GM23338 (cell line): ENCODE measurements around the gene ZBTB20. TPM values are rescaled to one million over a fixed set of nuclear protein-coding genes. Genes with fewer than 3 reads are reported as not detected.

Experiments
- ATAC-seq: fragments of 200-7000 bp; cut with Tn5 transposase; 3 replicates; pipeline ENCODE4 v1.9.1; 2020
- DNase-seq: peaks from one replicate; pipeline ENCODE4 v3.0.0-alpha.2; 2015; ENCODE audit warnings: low spot score
- H2AFZ ChIP-seq: fragments of 200-600 bp; sonication (generic); 2 replicates; pipeline ENCODE4 v1.8.0; 2016; ENCODE audit warnings: antibody characterized with exemption, mild to moderate bottlenecking, moderate library complexity
- H3F3A ChIP-seq: fragments of 200-600 bp; sonication (generic); replicated peaks from 2 replicates; pipeline ENCODE4 v1.8.0; 2017; ENCODE audit warnings: antibody characterized with exemption, mixed run types, low read depth
- H3K27ac ChIP-seq: fragments of 200-600 bp; sonication (generic); 2 replicates; pipeline ENCODE4 v1.6.1; 2016; ENCODE audit warnings: low read depth
- H3K27me3 ChIP-seq: fragments of 200-600 bp; sonication (generic); 2 replicates; pipeline ENCODE4 v1.8.0; 2016; ENCODE audit warnings: mild to moderate bottlenecking, mixed run types, moderate library complexity; ENCODE audit not compliant: insufficient read depth
- H3K36me3 ChIP-seq: fragments of 200-600 bp; sonication (generic); 2 replicates; pipeline ENCODE4 v1.8.0; 2016; ENCODE audit warnings: mild to moderate bottlenecking; ENCODE audit not compliant: insufficient read depth
- H3K4me1 ChIP-seq: fragments of 200-600 bp; sonication (generic); 2 replicates; pipeline ENCODE4 v1.8.0; 2016; ENCODE audit warnings: mild to moderate bottlenecking, moderate library complexity; ENCODE audit not compliant: insufficient read depth
- H3K4me2 ChIP-seq: fragments of 200-600 bp; sonication (generic); 2 replicates; pipeline ENCODE4 v1.7.1; 2017; ENCODE audit warnings: mixed run types
- H3K4me3 ChIP-seq: fragments of 200-600 bp; sonication (generic); 2 replicates; pipeline ENCODE4 v1.6.1; 2016; ENCODE audit warnings: mixed run types
- H3K79me2 ChIP-seq: fragments of 200-600 bp; sonication (generic); replicated peaks from 2 replicates; pipeline ENCODE4 v1.8.0; 2017; ENCODE audit warnings: mild to moderate bottlenecking; ENCODE audit not compliant: insufficient read depth
- H3K9me2 ChIP-seq: fragments of 200-600 bp; sonication (generic); 2 replicates; pipeline ENCODE4 v1.8.0; 2017; ENCODE audit not compliant: insufficient read depth
- H4K20me1 ChIP-seq: fragments of 200-600 bp; sonication (generic); replicated peaks from 2 replicates; pipeline ENCODE4 v1.8.0; 2017; ENCODE audit warnings: mild to moderate bottlenecking; ENCODE audit not compliant: insufficient read depth
- H3K27ac Mint-ChIP-seq: 2 replicates; pipeline ENCODE4 v1.8.0; 2020; ENCODE audit warnings: inconsistent platforms, mild to moderate bottlenecking, moderate library complexity, mixed read lengths
- H3K27me3 Mint-ChIP-seq: 3 replicates; pipeline ENCODE4 v1.8.0; 2022; ENCODE audit warnings: low read depth, mild to moderate bottlenecking, moderate library complexity, mixed read lengths, inconsistent platforms; ENCODE audit not compliant: insufficient read depth, poor library complexity
- H3K36me3 Mint-ChIP-seq: 3 replicates; pipeline ENCODE4 v1.8.0; 2021; ENCODE audit warnings: low read depth, mild to moderate bottlenecking, inconsistent platforms, moderate library complexity, mixed read lengths
- H3K4me1 Mint-ChIP-seq: 3 replicates; pipeline ENCODE4 v1.8.0; 2020; ENCODE audit warnings: mild to moderate bottlenecking, inconsistent platforms, mixed read lengths
- H3K4me3 Mint-ChIP-seq: 3 replicates; pipeline ENCODE4 v1.8.0; 2021; ENCODE audit warnings: moderate library complexity, mild to moderate bottlenecking, inconsistent platforms, mixed read lengths
- H3K9me3 Mint-ChIP-seq: 3 replicates; pipeline ENCODE4 v1.8.0; 2020; ENCODE audit warnings: moderate library complexity, mild to moderate bottlenecking, inconsistent platforms, mixed read lengths
- CREB1 ChIP-seq: fragments of 250-450 bp; sonication (Bioruptor Pico); IDR thresholded peaks from 2 replicates; pipeline ENCODE4 v1.5.0; 2020; ENCODE audit warnings: low read depth, mild to moderate bottlenecking, moderate library complexity
- CTCF ChIP-seq, 2 experiments: fragments of 200-600 bp in 1 of 2; sonication (generic) in 1 of 2; conservative IDR thresholded peaks; 2 replicates each; pipeline versions ENCODE4 v1.5.1 to v1.6.1; 2016 to 2017; ENCODE audit warnings: antibody characterized with exemption in 2 of 2, low read depth in 2 of 2, mild to moderate bottlenecking in 2 of 2, moderate library complexity in 1 of 2
- EZH2 ChIP-seq: fragments of 200-600 bp; sonication (generic); IDR thresholded peaks from one replicate; pipeline ENCODE4 v1.8.0; 2017; ENCODE audit warnings: antibody characterized with exemption, mild to moderate bottlenecking, low read depth; ENCODE audit not compliant: unreplicated experiment
- EZH2phosphoT487 ChIP-seq: fragments of 200-600 bp; sonication (generic); IDR thresholded peaks from one replicate; pipeline ENCODE4 v1.8.1; 2018; ENCODE audit warnings: antibody characterized with exemption; ENCODE audit not compliant: unreplicated experiment
- JUNB ChIP-seq: IDR thresholded peaks from one replicate; pipeline ENCODE4 v1.6.1; 2016; ENCODE audit warnings: antibody characterized with exemption; ENCODE audit not compliant: unreplicated experiment
- NANOG ChIP-seq: IDR thresholded peaks from 2 replicates; pipeline ENCODE4 v1.6.1; 2016; ENCODE audit warnings: antibody characterized with exemption, borderline replicate concordance
- POLR2AphosphoS5 ChIP-seq: IDR thresholded peaks from 2 replicates; pipeline ENCODE4 v1.6.1; 2016; ENCODE audit warnings: antibody characterized with exemption, low read depth
- STAT1 ChIP-seq: IDR thresholded peaks from one replicate; pipeline ENCODE4 v1.6.1; 2016; ENCODE audit warnings: antibody characterized with exemption; ENCODE audit not compliant: unreplicated experiment
- ZNF114 ChIP-seq: fragments of 250-450 bp; sonication (Bioruptor Pico); IDR thresholded peaks from 2 replicates; pipeline ENCODE4 v1.5.0; 2020; ENCODE audit warnings: mild to moderate bottlenecking, moderate library complexity
- ZNF331 ChIP-seq: fragments of 250-450 bp; sonication (Bioruptor Pico); IDR thresholded peaks from 2 replicates; pipeline ENCODE4 v1.5.0; 2020; ENCODE audit warnings: low read depth, mild to moderate bottlenecking, moderate library complexity
- polyA plus RNA-seq: library from polyadenylated mRNA; unstranded; fragments of >200 nt; fragmentation: Nextera tagmentation; extraction: Ambion mirVana; gene quantifications from 2 replicates; pipeline ENCODE4 v1.2.1, GENCODE V29; 2016
- total RNA-seq: library from RNA; depleted of rRNA; stranded (reverse); fragments of >200 nt; shearing (Covaris generic); gene quantifications from 2 replicates; pipeline ENCODE4 v1.2.3, GENCODE V29; 2014
- TF ChIP-seq, protein P1 (sequence below): fragments of 250-450 bp; sonication (Bioruptor Pico); IDR thresholded peaks from 2 replicates; pipeline ENCODE4 v1.5.0; 2020; ENCODE audit warnings: mild to moderate bottlenecking, moderate library complexity
- TF ChIP-seq, protein P2 (sequence below): IDR thresholded peaks from one replicate; pipeline ENCODE4 v1.6.1; 2018; ENCODE audit warnings: antibody characterized with exemption; ENCODE audit not compliant: unreplicated experiment
- TF ChIP-seq, protein P3 (sequence below): IDR thresholded peaks from 2 replicates; pipeline ENCODE4 v1.6.1; 2016; ENCODE audit warnings: antibody characterized with exemption

Gene ZBTB20
- total and polyA plus RNA-seq, 2 experiments from 2014 or later: 2.0 to 3.3 TPM

- Mint-ChIP-seq H3K4me1 (no peaks in the 10 kb centered on the region), H3K36me3 (no peaks in the 10 kb centered on the region), H3K9me3 (no peaks in the 10 kb centered on the region), H3K4me3 (no peak overlapping the region), H3K27ac (no peak overlapping the region), H3K27me3 (no peaks in the 10 kb centered on the region)
- H4K20me1 ChIP-seq: no peaks in the 10 kb centered on the region
- no peaks in the 10 kb centered on the region for H3K36me3 ChIP-seq
- no peaks in the 10 kb centered on the region for H3K27me3 ChIP-seq
- H3F3A ChIP-seq: no peaks in the 10 kb centered on the region
- TF ChIP-seq NANOG (no peak), ZNF114 (CRISPR knock-in tag) (no peak), CREB1 (no peak), EZH2phosphoT487 (no peak), CTCF (conservative IDR thresholded peaks at IDR 0.05; ENCODE audit: low read depth in 2 of 2) (no peak), EZH2 (no peak), JUNB (no peak), ZNF331 (CRISPR knock-in tag) (no peak), STAT1 (no peak), POLR2AphosphoS5 (no peak)
- TF ChIP-seq, protein P1, sequence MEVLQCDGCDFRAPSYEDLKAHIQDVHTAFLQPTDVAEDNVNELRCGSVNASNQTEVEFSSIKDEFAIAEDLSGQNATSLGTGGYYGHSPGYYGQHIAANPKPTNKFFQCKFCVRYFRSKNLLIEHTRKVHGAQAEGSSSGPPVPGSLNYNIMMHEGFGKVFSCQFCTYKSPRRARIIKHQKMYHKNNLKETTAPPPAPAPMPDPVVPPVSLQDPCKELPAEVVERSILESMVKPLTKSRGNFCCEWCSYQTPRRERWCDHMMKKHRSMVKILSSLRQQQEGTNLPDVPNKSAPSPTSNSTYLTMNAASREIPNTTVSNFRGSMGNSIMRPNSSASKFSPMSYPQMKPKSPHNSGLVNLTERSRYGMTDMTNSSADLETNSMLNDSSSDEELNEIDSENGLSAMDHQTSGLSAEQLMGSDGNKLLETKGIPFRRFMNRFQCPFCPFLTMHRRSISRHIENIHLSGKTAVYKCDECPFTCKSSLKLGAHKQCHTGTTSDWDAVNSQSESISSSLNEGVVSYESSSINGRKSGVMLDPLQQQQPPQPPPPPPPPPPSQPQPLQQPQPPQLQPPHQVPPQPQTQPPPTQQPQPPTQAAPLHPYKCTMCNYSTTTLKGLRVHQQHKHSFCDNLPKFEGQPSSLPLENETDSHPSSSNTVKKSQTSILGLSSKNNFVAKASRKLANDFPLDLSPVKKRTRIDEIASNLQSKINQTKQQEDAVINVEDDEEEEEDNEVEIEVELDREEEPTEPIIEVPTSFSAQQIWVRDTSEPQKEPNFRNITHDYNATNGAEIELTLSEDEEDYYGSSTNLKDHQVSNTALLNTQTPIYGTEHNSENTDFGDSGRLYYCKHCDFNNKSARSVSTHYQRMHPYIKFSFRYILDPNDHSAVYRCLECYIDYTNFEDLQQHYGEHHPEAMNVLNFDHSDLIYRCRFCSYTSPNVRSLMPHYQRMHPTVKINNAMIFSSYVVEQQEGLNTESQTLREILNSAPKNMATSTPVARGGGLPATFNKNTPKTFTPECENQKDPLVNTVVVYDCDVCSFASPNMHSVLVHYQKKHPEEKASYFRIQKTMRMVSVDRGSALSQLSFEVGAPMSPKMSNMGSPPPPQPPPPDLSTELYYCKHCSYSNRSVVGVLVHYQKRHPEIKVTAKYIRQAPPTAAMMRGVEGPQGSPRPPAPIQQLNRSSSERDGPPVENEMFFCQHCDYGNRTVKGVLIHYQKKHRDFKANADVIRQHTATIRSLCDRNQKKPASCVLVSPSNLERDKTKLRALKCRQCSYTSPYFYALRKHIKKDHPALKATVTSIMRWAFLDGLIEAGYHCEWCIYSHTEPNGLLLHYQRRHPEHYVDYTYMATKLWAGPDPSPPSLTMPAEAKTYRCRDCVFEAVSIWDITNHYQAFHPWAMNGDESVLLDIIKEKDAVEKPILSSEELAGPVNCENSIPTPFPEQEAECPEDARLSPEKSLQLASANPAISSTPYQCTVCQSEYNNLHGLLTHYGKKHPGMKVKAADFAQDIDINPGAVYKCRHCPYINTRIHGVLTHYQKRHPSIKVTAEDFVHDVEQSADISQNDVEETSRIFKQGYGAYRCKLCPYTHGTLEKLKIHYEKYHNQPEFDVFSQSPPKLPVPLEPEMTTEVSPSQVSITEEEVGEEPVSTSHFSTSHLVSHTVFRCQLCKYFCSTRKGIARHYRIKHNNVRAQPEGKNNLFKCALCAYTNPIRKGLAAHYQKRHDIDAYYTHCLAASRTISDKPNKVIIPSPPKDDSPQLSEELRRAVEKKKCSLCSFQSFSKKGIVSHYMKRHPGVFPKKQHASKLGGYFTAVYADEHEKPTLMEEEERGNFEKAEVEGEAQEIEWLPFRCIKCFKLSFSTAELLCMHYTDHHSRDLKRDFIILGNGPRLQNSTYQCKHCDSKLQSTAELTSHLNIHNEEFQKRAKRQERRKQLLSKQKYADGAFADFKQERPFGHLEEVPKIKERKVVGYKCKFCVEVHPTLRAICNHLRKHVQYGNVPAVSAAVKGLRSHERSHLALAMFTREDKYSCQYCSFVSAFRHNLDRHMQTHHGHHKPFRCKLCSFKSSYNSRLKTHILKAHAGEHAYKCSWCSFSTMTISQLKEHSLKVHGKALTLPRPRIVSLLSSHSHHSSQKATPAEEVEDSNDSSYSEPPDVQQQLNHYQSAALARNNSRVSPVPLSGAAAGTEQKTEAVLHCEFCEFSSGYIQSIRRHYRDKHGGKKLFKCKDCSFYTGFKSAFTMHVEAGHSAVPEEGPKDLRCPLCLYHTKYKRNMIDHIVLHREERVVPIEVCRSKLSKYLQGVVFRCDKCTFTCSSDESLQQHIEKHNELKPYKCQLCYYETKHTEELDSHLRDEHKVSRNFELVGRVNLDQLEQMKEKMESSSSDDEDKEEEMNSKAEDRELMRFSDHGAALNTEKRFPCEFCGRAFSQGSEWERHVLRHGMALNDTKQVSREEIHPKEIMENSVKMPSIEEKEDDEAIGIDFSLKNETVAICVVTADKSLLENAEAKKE: no peak
- TF ChIP-seq, protein P2, sequence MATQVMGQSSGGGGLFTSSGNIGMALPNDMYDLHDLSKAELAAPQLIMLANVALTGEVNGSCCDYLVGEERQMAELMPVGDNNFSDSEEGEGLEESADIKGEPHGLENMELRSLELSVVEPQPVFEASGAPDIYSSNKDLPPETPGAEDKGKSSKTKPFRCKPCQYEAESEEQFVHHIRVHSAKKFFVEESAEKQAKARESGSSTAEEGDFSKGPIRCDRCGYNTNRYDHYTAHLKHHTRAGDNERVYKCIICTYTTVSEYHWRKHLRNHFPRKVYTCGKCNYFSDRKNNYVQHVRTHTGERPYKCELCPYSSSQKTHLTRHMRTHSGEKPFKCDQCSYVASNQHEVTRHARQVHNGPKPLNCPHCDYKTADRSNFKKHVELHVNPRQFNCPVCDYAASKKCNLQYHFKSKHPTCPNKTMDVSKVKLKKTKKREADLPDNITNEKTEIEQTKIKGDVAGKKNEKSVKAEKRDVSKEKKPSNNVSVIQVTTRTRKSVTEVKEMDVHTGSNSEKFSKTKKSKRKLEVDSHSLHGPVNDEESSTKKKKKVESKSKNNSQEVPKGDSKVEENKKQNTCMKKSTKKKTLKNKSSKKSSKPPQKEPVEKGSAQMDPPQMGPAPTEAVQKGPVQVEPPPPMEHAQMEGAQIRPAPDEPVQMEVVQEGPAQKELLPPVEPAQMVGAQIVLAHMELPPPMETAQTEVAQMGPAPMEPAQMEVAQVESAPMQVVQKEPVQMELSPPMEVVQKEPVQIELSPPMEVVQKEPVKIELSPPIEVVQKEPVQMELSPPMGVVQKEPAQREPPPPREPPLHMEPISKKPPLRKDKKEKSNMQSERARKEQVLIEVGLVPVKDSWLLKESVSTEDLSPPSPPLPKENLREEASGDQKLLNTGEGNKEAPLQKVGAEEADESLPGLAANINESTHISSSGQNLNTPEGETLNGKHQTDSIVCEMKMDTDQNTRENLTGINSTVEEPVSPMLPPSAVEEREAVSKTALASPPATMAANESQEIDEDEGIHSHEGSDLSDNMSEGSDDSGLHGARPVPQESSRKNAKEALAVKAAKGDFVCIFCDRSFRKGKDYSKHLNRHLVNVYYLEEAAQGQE: no peak
- TF ChIP-seq, protein P3, sequence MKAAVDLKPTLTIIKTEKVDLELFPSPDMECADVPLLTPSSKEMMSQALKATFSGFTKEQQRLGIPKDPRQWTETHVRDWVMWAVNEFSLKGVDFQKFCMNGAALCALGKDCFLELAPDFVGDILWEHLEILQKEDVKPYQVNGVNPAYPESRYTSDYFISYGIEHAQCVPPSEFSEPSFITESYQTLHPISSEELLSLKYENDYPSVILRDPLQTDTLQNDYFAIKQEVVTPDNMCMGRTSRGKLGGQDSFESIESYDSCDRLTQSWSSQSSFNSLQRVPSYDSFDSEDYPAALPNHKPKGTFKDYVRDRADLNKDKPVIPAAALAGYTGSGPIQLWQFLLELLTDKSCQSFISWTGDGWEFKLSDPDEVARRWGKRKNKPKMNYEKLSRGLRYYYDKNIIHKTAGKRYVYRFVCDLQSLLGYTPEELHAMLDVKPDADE: no peak
- H3K9me2 ChIP-seq: no peaks in the 10 kb centered on the region; the same call in 1 of the 2 replicates
- no peak overlapping the region for H2AFZ ChIP-seq
- no peaks in the 10 kb centered on the region for H3K79me2 ChIP-seq
- DNase-seq (no peak), ATAC-seq (no peak)
- H3K4me3 ChIP-seq: no peak overlapping the region
- no peaks in the 10 kb centered on the region for H3K4me1 ChIP-seq
- H3K4me2 ChIP-seq: no peak overlapping the region
- no peak overlapping the region for H3K27ac ChIP-seq
Measured at GRCh38 chr3:114392831-114393230, 754.3 kb downstream of the ZBTB20 start.
